ENCODE results near the gene TVP23B.

GRCh38 chr17:18772471-18772870, 8.5 kb upstream of the TVP23B start:
- TF ChIP-seq CTCF (IDR thresholded peaks at IDR 0.05; ENCODE audit: insufficient read depth, low read length) = no peak
- TF ChIP-seq POLR2AphosphoS5 (IDR thresholded peaks at IDR 0.05; ENCODE audit: low read depth) = no peak
- no peak for TF ChIP-seq REST (IDR thresholded peaks at IDR 0.05; ENCODE audit: insufficient replicate concordance, low read depth)
- no peak for TF ChIP-seq GABPA (IDR thresholded peaks at IDR 0.05; ENCODE audit: low read depth)
